Mesenchymal stem cell (in vitro differentiated cells and primary cell): ENCODE data around the gene ADCY1.

Experiments used
- DNase-seq: peaks from one replicate; pipeline ENCODE4 v3.0.0-alpha.2; 2013
- H2AFZ ChIP-seq: one replicate; pipeline ENCODE4 v1.6.1; 2013; ENCODE audit warnings: low read depth, mild to moderate bottlenecking, control low read depth, inconsistent platforms, low read length, moderate library complexity
- H2AK5ac ChIP-seq: 2 replicates; pipeline ENCODE4 v1.6.1; 2013; ENCODE audit warnings: low read length, moderate library complexity, mild to moderate bottlenecking, inconsistent platforms; ENCODE audit not compliant: severe bottlenecking
- H2BK120ac ChIP-seq: one replicate; pipeline ENCODE4 v1.6.1; 2013; ENCODE audit warnings: low read depth, mild to moderate bottlenecking, inconsistent platforms, low read length, moderate library complexity
- H2BK12ac ChIP-seq, 2 experiments: one replicate each; pipeline ENCODE4 v1.6.1; 2013; ENCODE audit warnings: inconsistent platforms in 2 of 2, low read length in 2 of 2, mild to moderate bottlenecking in 2 of 2, moderate library complexity in 2 of 2, control low read depth in 1 of 2
- H2BK15ac ChIP-seq: one replicate; pipeline ENCODE4 v1.6.1; 2013; ENCODE audit warnings: mild to moderate bottlenecking, low read depth, inconsistent platforms; ENCODE audit not compliant: poor library complexity, severe bottlenecking
- H2BK5ac ChIP-seq: 2 replicates; pipeline ENCODE4 v1.6.1; 2013; ENCODE audit warnings: low read depth, mild to moderate bottlenecking, low read length, control low read depth, inconsistent platforms; ENCODE audit not compliant: poor library complexity, severe bottlenecking
- H3K14ac ChIP-seq, 2 experiments: one replicate each; pipeline ENCODE4 v1.6.1; 2013; ENCODE audit warnings: inconsistent platforms in 2 of 2, low read length in 2 of 2, control low read depth in 1 of 2, mild to moderate bottlenecking in 1 of 2, moderate library complexity in 1 of 2
- H3K18ac ChIP-seq, 2 experiments: one replicate each; pipeline ENCODE4 v1.6.1; 2013; ENCODE audit warnings: inconsistent platforms in 2 of 2, low read length in 2 of 2, control low read depth in 1 of 2, low read depth in 1 of 2, mild to moderate bottlenecking in 1 of 2
- H3K23ac ChIP-seq, 2 experiments: one replicate each; pipeline ENCODE4 v1.6.1; 2013; ENCODE audit warnings: inconsistent platforms in 2 of 2, low read length in 2 of 2, mild to moderate bottlenecking in 2 of 2, moderate library complexity in 2 of 2, control low read depth in 1 of 2
- H3K27ac ChIP-seq: 2 replicates; pipeline ENCODE4 v1.5.1; 2013; ENCODE audit warnings: mild to moderate bottlenecking, moderate library complexity, low read length, control low read depth, inconsistent platforms; ENCODE audit not compliant: poor library complexity, severe bottlenecking
- H3K27me3 ChIP-seq, 2 experiments: 2 replicates each; pipeline versions ENCODE4 v1.6.1 to v1.7.0; 2013; ENCODE audit warnings: low read length in 2 of 2, mild to moderate bottlenecking in 2 of 2, moderate library complexity in 2 of 2, control low read depth in 1 of 2, inconsistent platforms in 1 of 2; ENCODE audit not compliant: control insufficient read depth in 1 of 2, insufficient read depth in 1 of 2
- H3K36me3 ChIP-seq, 2 experiments: 2 replicates each; pipeline versions ENCODE4 v1.6.1 to v1.7.0; 2013; ENCODE audit warnings: low read length in 2 of 2, control low read depth in 1 of 2, inconsistent platforms in 1 of 2, low read depth in 1 of 2, mild to moderate bottlenecking in 1 of 2; ENCODE audit not compliant: insufficient read depth in 2 of 2, control insufficient read depth in 1 of 2
- H3K4ac ChIP-seq, 2 experiments: one replicate each; pipeline ENCODE4 v1.6.1; 2013; ENCODE audit warnings: inconsistent platforms in 2 of 2, low read length in 2 of 2, mild to moderate bottlenecking in 2 of 2, moderate library complexity in 2 of 2, control low read depth in 1 of 2, low read depth in 1 of 2
- H3K4me1 ChIP-seq: 2 replicates; pipeline ENCODE4 v1.6.1; 2013; ENCODE audit warnings: low read depth, low read length, control low read depth; ENCODE audit not compliant: control insufficient read depth, insufficient read depth
- H3K4me2 ChIP-seq: 2 replicates; pipeline ENCODE4 v1.6.1; 2013; ENCODE audit warnings: low read length, mild to moderate bottlenecking, inconsistent platforms; ENCODE audit not compliant: poor library complexity, severe bottlenecking
- H3K4me3 ChIP-seq, 2 experiments: 2 replicates each; pipeline versions ENCODE4 v1.5.1 to v1.7.0; 2013; ENCODE audit warnings: low read length in 2 of 2, mild to moderate bottlenecking in 2 of 2, control low read depth in 1 of 2, low read depth in 1 of 2; ENCODE audit not compliant: insufficient read depth in 1 of 2
- H3K79me1 ChIP-seq: replicated peaks from 2 replicates; pipeline ENCODE4 v1.6.1; 2013; ENCODE audit warnings: mild to moderate bottlenecking, control low read depth, low read length, inconsistent platforms; ENCODE audit not compliant: poor library complexity, severe bottlenecking
- H3K9ac ChIP-seq: 2 replicates; pipeline ENCODE4 v1.7.0; 2013; ENCODE audit warnings: mild to moderate bottlenecking, low read length, moderate library complexity
- H3K9me3 ChIP-seq: 2 replicates; pipeline ENCODE4 v1.7.0; 2013; ENCODE audit warnings: mild to moderate bottlenecking, low read length; ENCODE audit not compliant: control insufficient read depth
- H4K8ac ChIP-seq: one replicate; pipeline ENCODE4 v1.6.1; 2013; ENCODE audit warnings: inconsistent platforms, mild to moderate bottlenecking, low read length, moderate library complexity
- H4K91ac ChIP-seq: one replicate; pipeline ENCODE4 v1.6.1; 2013; ENCODE audit warnings: mild to moderate bottlenecking, low read length, inconsistent platforms
- WGBS: methylation state at CpG from one replicate; pipeline ENCODE4 v1.1.7; 2013; ENCODE audit warnings: mixed read lengths; 5-methylcytosine and 5-hydroxymethylcytosine counted together

The ADCY1 gene

GRCh38 chr7:45650404-45651394, 76.5 kb downstream of the ADCY1 start:
- Histone ChIP-seq H3K9me3 (no peaks in the 10 kb centered on the region), H3K36me3 (no peaks in the 10 kb centered on the region), H3K4me1 (no peaks in the 10 kb centered on the region), H2BK15ac (no peak overlapping the region), H3K4me2 (no peak overlapping the region), H3K9ac (no peak overlapping the region), H4K8ac (no peak overlapping the region), H3K14ac (no peak overlapping the region), H2AFZ (no peak overlapping the region), H3K23ac (no peak overlapping the region), H2BK5ac (no peak overlapping the region), H2AK5ac (no peak overlapping the region), H4K91ac (no peak overlapping the region), H3K27ac (no peak overlapping the region), H3K4me3 (no peak overlapping the region), H2BK120ac (no peak overlapping the region), H2BK12ac (no peak overlapping the region), H3K4ac (no peak overlapping the region), H3K79me1 (no peaks in the 10 kb centered on the region), H3K18ac (no peak overlapping the region), H3K27me3 (peaks cover 0 to 11% of the 10 kb centered on the region in 2 experiments)
- WGBS, result 83% methylated on average over 13 of the region's 13 CpGs
- DNase-seq, result no peak

GRCh38 chr7:45651540-45651939, 77.4 kb downstream of the ADCY1 start:
- WGBS, result 86% methylated on average over 6 of the region's 6 CpGs
- H3K14ac ChIP-seq, result no peak overlapping the region

GRCh38 chr7:45652630-45653029, 78.5 kb downstream of the ADCY1 start:
- Histone ChIP-seq H3K9me3 (no peaks in the 10 kb centered on the region), H2BK12ac (no peak overlapping the region), H3K4me3 (no peak overlapping the region), H2AFZ (no peak overlapping the region), H2AK5ac (no peak overlapping the region), H2BK120ac (no peak overlapping the region), H3K9ac (no peak overlapping the region), H3K4ac (no peak overlapping the region), H3K27me3 (peaks cover 0 to 11% of the 10 kb centered on the region in 2 experiments), H3K4me2 (no peak overlapping the region), H3K4me1 (no peaks in the 10 kb centered on the region), H3K18ac (no peak overlapping the region), H2BK5ac (no peak overlapping the region), H3K36me3 (no peaks in the 10 kb centered on the region), H4K91ac (no peak overlapping the region), H3K79me1 (no peaks in the 10 kb centered on the region), H3K27ac (no peak overlapping the region), H4K8ac (no peak overlapping the region), H2BK15ac (no peak overlapping the region), H3K14ac (no peak overlapping the region), H3K23ac (no peak overlapping the region)
- WGBS, result 62% methylated on average over 2 of the region's 2 CpGs
- no peak for DNase-seq

More at GRCh38 chr7:45651540-45651939, 77.4 kb downstream of the ADCY1 start:
- H2BK12ac ChIP-seq, result no peak overlapping the region
- H2AFZ ChIP-seq, result no peak overlapping the region
- no peak overlapping the region for H2BK120ac ChIP-seq
- H3K27ac ChIP-seq, result no peak overlapping the region
- H3K4me3 ChIP-seq, result no peak overlapping the region
- H2AK5ac ChIP-seq, result no peak overlapping the region
- H3K9ac ChIP-seq, result no peak overlapping the region
- no peaks in the 10 kb centered on the region for H3K4me1 ChIP-seq
- no peak overlapping the region for H3K23ac ChIP-seq
- no peak for DNase-seq
- no peaks in the 10 kb centered on the region for H3K36me3 ChIP-seq
- no peaks in the 10 kb centered on the region for H3K9me3 ChIP-seq
- no peak overlapping the region for H4K91ac ChIP-seq
- H3K18ac ChIP-seq, result no peak overlapping the region
- H3K4ac ChIP-seq, result no peak overlapping the region
- H3K79me1 ChIP-seq, result no peaks in the 10 kb centered on the region
- H2BK5ac ChIP-seq, result no peak overlapping the region
- peaks cover 0 to 11% of the 10 kb centered on the region in 2 experiments for H3K27me3 ChIP-seq
- no peak overlapping the region for H4K8ac ChIP-seq
- no peak overlapping the region for H2BK15ac ChIP-seq
- no peak overlapping the region for H3K4me2 ChIP-seq

- Histone ChIP-seq H2BK5ac (no peak overlapping the region), H3K23ac (no peak overlapping the region)
- 49% methylated on average over 4 of the region's 4 CpGs for WGBS
Observed at GRCh38 chr7:45653209-45653907, 79.2 kb downstream of the ADCY1 start.

More at GRCh38 chr7:45653209-45653907, 79.2 kb downstream of the ADCY1 start:
- DNase-seq, result no peak
- Histone ChIP-seq H3K79me1 (no peaks in the 10 kb centered on the region), H3K4me1 (no peaks in the 10 kb centered on the region), H4K91ac (no peak overlapping the region), H4K8ac (no peak overlapping the region), H3K14ac (no peak overlapping the region), H2BK120ac (no peak overlapping the region), H2BK12ac (no peak overlapping the region), H2AFZ (no peak overlapping the region), H3K18ac (no peak overlapping the region), H3K27me3 (peaks cover 0 to 11% of the 10 kb centered on the region in 2 experiments), H3K36me3 (no peaks in the 10 kb centered on the region), H3K4me3 (no peak overlapping the region), H2BK15ac (no peak overlapping the region), H3K4ac (no peak overlapping the region), H3K4me2 (no peak overlapping the region), H3K9ac (no peak overlapping the region), H3K27ac (no peak overlapping the region), H2AK5ac (no peak overlapping the region), H3K9me3 (no peaks in the 10 kb centered on the region)
